ENCODE data around the gene OR51A7.
"Not testable (repeated sequence)": the region's sequence is repeated elsewhere in the genome, so short reads cannot be mapped to it uniquely, and the experiment has no call there.

The OR51A7 gene, protein sequence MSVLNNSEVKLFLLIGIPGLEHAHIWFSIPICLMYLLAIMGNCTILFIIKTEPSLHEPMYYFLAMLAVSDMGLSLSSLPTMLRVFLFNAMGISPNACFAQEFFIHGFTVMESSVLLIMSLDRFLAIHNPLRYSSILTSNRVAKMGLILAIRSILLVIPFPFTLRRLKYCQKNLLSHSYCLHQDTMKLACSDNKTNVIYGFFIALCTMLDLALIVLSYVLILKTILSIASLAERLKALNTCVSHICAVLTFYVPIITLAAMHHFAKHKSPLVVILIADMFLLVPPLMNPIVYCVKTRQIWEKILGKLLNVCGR

DNA sequence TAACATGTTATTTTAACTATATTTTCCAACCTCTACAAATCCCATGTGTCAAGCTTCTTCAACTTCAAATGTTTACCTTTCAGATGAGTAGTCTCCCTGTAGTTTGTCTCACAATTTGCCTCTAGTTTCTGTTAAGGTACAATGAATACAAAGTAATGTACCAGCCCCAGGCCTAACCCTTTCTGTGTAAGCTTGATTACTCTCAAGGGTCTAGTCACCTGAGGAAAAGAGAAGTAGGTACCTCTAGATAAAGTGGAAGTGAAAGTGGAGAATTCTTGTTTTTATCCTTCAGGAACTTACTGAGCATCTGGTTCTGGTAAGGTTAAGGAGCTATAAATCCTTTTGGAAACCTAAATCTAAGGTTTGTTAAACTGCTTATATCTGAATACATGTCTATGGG, at the start of gene OR51A7:
TSS of gene OR51A7 (plus strand) at position 300 of the 400 bp plus-strand sequence. CDS start 3,587 bp downstream, outside the sequence.
- no peak for DNase-seq

DNA sequence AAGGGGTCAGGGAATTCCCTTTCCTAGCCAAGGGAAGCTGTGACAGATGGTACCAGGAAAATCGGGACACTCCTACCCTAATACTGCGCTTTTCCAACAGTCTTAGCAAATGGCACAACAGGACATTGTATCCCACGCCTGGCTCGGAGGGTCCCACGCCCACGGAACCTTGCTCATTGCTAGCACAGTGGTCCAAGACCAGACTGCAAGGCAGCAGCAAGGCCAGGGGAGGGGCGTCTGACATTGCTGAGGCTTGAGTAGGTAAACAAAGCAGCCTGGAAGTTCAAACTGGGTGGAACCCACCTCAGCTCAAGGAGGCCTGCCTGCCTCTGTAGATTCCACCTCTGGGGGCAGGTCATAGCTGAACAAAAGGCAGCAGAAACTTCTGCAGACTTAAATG, 49.3 kb upstream of the OR51A7 start:
- not testable (repeated sequence) for DNase-seq

DNA sequence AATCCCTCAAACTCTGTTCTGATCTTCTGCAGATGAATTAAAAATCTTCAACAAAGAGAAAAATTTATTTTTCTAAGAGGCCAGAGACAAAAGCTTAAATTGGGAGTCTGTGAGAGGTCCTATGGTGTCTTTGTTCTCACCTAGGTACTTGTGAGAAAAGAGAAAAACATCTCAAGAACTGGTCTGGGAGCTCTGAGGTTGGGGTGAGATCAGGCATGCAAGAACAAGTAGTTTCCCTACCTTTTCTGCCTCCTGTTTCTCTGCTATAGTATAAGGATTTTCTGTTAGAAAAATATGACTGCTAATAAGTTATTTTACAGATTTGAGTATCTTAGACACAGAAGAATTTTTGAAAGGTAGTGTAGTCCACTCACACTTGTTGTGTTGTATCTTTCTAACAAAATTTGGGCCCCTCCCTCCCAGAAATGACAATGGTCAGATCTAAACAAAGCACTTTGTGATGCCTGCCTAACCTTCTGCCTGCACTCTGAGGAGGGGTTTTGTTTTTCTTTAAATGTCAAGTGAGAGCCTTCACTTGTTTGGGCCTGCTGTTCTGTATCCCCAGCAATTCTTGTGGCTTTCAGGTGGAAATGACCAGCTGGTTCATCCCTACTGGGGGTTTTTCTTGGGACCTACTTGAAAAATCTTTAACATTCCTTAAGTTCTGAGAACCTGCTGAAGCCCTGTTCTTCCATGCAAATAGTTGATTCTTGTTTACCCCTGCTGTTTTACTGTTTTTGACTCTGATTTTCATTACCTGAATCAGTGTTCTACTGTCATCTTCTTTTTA, 40.9 kb upstream of the OR51A7 start:
- no peak for DNase-seq

DNA sequence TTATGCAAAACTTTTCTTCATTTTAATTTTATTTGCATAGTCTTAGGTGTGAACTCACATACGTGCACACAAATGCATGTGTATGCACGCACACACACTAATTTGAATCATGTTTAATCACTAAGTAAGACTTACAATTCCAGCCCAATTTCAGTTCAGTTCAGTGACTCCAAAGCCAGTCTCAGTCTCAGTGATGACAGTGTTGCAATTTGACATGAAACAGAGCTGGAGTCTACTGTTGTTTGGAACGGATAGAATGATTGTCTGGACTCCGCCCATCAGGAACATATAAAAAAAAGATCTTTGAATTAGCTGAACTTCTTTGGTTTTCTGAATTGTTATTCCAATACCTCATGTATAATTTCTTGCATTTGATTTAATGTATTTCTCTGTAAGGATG, 39.7 kb upstream of the OR51A7 start:
- DNase-seq = no peak

DNA sequence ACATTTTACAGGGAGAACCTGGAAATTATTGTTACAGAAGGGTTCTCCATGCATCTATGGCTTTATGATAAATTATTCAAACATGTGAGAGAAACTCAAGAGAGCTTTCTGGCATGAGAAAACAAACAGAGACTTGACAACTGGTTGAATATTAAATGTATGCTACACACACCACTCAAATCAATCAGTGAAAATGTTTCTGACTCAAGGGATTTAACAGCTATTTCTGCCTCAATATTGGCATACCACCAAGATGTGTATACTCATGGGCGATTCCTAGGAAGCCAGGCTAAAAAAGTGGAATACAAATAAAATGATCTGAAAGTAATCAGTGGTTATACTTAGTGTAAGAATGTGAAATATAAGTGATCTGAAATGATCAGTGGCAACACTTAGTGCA, 37.7 kb upstream of the OR51A7 start:
- DNase-seq = no peak

DNA sequence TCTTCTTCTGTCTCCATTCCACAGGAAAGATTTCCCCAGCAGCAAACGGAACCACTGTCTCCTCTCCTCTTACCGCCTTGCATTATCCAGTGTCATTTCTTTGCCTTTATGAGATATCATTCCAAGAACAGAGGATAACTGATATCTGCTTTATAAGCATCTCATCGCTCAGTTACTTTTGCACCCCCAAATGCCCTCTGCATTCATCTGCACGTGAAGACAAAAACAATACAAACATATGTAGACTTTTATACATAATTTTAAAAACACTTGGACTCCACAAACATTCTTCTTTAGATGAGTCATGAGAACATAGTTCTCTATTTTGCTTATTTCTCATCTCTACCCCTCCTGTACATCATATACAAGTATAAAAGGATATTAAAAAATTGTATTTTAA, 22.4 kb upstream of the OR51A7 start:
- DNase-seq = no peak

DNA sequence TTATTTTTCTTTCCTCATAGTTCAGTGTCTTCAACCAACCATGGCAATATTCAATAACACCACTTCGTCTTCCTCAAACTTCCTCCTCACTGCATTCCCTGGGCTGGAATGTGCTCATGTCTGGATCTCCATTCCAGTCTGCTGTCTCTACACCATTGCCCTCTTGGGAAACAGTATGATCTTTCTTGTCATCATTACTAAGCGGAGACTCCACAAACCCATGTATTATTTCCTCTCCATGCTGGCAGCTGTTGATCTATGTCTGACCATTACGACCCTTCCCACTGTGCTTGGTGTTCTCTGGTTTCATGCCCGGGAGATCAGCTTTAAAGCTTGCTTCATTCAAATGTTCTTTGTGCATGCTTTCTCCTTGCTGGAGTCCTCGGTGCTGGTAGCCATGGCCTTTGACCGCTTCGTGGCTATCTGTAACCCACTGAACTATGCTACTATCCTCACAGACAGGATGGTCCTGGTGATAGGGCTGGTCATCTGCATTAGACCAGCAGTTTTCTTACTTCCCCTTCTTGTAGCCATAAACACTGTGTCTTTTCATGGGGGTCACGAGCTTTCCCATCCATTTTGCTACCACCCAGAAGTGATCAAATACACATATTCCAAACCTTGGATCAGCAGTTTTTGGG, 21.6 kb upstream of the OR51A7 start, which contains the start of gene OR51T1:
TSS of gene OR51T1 (plus strand) at position 41 of the 641 bp plus-strand sequence. CDS start at position 41, 0 bp downstream.
- DNase-seq = no peak

DNA sequence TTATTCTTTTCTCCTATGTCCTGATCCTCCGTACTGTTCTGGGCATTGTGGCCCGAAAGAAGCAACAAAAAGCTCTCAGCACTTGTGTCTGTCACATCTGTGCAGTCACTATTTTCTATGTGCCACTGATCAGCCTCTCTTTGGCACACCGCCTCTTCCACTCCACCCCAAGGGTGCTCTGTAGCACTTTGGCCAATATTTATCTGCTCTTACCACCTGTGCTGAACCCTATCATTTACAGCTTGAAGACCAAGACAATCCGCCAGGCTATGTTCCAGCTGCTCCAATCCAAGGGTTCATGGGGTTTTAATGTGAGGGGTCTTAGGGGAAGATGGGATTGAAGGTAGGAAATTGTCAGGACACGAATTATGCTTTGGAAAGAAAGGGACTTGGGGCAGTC, 21.0 kb upstream of the OR51A7 start:
- no peak for DNase-seq

DNA sequence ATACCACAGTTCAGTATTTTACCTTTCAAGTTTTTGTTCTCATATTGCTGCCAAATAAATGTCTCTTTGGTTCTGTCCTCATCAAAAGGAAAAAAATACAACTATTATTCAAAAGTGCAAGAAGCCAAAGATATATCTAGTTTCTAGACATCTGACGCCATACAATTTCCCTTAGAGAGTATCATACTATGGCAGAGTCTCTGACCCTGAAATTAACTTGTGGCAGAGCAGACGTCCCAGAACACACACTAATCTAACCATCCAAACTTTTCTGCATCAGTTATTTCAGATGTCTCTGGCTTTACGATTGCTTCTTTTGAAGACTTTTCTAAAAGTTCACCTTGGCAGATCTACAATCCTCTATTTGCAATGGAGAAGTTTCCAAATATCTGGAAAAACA, 19.2 kb upstream of the OR51A7 start:
- DNase-seq = no peak

DNA sequence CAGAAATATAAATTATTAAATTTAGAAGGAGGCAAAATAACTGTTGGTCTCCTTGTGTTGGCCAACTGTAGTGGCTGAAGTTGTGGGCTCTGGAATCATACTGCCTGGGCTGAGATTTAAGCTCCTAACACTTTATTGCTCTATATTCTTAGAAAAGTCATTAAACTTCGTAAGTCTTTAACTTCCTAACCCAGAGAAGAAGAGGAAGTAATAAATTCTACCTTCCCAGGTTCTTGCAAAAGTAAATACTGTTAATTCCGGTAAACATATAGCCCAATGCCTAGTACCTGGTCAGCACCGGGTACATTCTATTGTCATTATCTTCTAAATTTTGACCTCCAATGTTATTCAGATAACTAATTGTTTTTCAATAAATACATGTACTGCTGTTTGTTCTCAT, 17.4 kb upstream of the OR51A7 start:
- no peak for DNase-seq

DNA sequence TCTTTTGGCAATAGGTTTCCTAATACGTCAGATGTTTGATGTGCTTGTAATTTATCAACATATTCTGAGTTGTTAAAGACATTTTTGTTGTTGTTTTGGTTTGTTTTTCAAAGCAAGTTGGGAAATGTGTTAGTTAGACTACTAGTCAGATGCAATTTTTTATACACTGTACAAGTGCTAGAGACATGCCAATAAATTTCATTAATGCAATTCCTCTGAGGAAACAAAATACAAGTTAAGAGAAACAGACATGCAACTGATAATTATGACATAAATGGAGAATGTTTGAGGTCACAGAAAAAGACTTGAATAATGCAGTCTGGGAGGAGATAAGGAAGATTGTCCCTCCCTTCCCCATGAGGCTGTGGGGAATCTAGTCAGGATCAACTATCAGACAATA, 16.0 kb upstream of the OR51A7 start:
- DNase-seq = no peak

DNA sequence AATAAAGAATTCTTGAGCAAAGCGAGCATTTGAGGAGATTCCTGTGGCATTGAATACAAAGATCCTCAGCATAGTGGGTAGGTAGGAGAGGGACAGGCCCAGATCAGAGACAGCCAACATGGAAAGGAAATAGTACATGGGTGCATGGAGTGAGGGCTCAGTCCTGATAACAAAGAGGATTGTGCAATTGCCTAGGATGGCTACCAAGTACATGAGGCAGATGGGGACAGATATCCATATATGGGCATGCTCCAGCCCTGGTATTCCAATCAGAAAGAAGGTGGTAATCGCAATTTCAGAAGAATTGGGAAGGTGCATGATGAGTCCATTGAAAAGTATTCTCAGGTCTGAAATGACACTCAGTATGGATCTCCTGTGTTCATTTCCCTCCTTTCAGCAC, 13.3 kb upstream of the OR51A7 start:
- no peak for DNase-seq

DNA sequence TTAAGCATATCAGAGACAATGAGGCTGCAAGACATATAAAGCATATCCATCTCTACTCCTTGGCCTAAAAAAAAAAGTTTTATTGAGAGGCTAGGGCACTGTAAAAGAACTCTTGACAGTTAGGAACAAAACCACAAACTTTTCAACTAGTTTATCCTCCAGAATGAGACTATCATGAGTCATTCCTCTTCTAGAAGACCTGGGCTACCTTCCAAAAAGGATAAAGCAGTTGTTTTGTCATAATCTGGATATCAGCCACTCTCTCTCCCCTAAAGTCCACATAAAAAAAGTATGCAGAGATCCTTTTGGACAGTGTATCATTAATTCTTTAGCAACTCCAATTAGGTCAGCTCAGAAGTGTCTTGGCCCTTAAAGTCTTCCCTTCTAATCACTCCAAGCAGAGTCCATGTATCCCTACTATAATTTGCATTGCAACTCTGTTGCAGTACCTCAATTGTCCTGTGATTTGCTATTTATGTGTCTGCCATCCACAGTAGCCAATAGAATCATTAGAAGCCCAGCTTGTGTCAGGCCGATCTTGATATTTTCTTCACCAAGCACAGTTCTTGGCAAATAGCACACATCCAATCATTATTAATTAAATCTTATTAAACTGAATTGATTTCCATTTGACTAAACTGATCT, 11.5 kb upstream of the OR51A7 start:
- no peak for DNase-seq

DNA sequence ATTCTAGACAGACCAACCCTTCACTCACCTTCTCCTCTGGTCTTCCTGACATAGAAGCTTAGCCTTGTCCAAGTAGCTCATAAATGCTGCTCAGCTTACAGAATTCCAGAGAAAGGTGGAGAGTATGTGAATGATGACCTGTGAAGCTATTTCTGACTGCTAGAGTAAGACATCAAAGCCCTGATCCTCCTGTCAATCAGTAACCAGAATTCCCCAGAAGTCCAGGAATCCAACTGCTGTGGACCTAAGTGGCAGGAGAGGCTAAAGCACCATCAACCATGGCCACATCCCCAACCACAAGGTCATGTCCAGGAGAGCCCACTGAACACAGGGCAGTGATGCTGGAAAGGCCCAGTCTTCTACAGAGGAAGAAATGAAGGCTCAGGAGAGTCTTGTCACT, 13.0 kb downstream of the OR51A7 start:
- no peak for DNase-seq

DNA sequence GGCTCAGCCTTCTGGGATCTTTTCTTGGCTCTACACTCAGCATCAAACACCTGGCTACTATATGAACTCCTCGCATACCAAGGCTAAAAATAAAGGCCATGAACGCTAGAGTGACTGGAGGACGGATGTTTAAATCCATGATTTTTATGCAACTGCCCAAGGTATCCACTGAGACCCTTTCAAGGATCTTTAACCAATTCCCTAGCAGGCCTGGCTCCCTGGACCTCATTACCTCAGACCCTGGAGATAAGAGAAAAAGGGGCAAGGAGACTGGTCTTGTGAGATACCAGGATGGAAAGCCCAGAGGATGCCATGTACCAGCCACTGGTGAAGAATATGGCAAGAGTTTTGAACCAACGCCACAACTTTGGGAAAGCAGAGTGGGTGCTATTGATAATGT, 15.7 kb downstream of the OR51A7 start, which contains the start of gene OR51G2:
TSS of gene OR51G2 (minus strand) at position 101 of the 400 bp plus-strand sequence. CDS start 3,687 bp downstream, outside the sequence.
- DNase-seq = no peak

DNA sequence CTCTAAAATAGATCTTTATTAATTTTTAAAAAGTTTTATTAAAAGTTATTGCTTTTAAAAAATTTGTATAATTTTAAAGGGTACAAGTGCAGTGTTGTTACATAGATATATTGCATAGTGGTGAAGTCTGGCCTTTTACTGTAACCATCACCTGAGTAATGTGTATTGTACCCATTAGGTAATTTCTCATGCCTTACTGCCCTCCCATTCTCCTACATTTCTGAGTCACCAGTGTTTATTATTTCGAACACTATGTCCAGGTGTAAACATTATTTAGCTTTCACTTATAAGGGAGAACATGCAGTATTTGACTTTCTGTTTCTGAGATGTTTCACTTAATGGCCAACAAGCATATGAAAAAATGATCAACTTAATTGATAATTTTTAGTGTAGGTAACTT, 18.2 kb downstream of the OR51A7 start:
- no peak for DNase-seq

DNA sequence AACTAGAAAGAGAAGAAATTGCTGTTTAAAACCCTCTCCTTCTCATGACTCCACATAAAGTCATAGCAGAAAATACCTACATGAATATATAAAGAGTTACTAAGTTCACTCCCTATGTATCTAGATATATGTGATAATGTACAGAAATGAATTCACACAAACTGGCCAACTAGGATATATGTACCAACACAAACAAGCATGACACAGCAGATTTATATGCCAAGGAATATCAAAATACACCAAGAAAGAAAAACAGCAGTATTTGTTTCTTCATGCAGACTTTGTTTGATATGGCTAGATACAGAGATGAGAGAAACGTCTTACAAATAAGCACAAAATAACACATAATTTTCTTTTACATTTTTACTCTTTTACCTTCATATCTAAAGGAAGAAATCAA, 18.7 kb downstream of the OR51A7 start:
- no peak for DNase-seq

DNA sequence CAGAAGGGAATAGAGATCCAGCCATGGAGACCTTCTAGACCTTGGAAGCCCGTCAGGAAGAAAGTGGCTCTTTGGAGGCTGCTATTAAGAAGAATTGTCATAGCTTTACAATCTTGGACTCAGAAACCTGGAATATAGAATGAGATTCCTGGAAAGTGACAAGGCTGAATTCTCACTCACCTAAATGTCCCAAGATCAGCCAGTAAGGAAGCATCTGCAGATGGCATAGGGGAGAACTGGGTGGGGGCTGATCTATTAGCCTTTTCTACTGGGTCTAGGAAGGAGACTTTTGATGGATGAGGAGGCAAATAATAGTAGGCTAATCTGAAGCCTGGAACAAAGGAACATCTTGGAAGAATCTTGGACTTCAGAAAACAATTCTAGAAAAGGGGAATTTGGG, 20.7 kb downstream of the OR51A7 start, which contains the start of gene OR51G1:
TSS of gene OR51G1 (minus strand) at position 101 of the 400 bp plus-strand sequence. CDS start at position 101, 0 bp downstream.
- DNase-seq = no peak

DNA sequence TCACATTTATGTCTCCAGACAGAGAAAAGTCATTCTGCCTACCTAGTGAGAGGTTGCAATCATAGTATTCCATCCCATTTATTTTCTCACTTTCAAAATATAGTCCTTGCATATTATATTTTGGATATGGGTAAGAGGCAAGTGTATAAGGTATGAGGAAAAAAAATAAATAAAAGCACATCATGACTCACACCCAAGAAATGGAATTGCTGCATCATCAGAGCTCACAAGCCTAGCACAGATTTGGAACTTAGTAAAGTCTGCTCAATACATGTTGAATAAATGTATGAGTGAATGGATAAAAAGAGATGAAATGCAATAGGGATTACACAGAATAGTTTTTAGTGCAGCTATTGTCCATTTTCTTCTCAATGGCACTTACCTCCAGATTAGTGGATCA, 23.0 kb downstream of the OR51A7 start:
- no peak for DNase-seq

DNA sequence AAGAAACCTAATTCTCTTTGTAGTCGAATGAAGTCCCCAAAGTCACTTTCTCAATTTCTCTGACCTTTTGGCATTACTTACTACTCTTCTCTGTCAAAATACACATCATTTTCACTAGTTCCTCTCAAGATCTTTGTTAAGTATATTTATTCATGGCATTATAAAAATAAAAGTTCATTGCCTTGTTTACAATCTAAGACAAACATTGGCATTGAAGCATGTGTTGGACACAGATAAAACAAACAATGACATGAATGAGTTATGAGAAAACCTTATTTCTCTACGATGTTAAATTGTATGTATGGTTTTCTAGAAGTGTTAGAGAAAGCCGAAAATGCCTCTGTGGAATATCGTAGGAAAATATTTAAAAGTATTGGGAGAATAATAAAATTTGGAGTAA, 29.2 kb downstream of the OR51A7 start:
- no peak for DNase-seq

DNA sequence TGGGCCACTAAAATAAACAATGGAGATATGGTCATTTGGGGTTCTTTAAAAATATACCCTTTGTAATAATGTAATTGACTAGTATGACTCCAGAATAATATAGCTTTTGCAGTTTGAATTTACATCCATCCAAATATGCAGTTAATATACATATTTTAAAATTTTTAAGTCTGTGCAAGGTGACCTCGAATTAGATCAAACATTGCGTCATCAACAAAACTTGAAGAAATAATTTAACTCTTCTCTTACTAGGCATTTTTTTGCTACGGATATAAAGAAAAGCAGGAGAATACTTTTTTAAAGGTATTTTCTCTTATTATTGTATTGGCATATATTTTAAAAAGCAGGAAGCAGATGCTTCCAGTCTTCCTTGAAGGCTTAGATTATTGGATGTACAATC, 33.2 kb downstream of the OR51A7 start:
- no peak for DNase-seq

DNA sequence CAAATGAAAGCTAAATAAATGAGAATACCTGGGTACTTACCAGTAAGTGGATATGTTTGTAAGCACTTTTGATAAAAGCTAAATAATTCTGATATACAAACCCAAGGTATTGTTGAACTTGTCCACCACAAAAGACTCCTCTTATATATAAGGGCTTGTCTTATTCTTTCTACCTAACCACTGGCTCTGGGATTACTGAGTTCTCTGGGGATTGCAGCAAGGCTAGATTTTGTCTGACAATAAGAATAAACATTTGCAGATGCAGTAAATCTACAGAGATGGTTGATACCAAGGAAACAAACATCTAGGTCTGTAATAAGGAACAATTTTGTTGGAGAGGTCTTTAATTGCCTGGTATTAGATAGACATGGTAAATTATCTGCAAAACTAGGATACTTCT, 43.9 kb downstream of the OR51A7 start, which contains the start of gene OR51A4:
TSS of gene OR51A4 (minus strand) at position 101 of the 400 bp plus-strand sequence. CDS start 505 bp downstream, outside the sequence.
- no peak for DNase-seq

DNA sequence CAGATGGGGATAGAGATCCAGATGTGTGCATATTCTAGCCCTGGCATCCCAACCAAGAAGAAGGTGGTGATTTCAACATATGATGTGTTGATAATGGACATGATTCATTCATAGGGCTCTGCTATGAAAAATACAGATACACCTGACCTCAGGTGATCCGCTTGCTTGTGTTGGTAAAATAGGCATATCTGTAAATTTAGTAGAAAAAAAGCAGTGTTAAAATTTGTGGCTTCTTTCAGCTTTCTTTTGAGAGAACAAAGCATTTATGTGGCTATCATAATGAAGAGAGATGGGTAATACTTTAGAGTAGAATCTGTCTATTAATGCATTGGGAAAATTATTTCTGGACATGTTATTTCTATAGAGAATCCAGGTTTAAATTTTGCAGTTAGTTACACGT, 52.0 kb downstream of the OR51A7 start, which contains the start of gene OR51A2:
TSS of gene OR51A2 (minus strand) at position 101 of the 400 bp plus-strand sequence. CDS start at position 101, 0 bp downstream.
- not testable (repeated sequence) for DNase-seq
